NCI-H1436 treated with DMSO at 0.1 percent for 48 hours (cell line): ENCODE results near the gene PARD3B.

Experiments
- DNase-seq: peaks from one replicate; lab custom pipeline; 2025; lab: John Stamatoyannopoulos, UW

The PARD3B gene

DNA sequence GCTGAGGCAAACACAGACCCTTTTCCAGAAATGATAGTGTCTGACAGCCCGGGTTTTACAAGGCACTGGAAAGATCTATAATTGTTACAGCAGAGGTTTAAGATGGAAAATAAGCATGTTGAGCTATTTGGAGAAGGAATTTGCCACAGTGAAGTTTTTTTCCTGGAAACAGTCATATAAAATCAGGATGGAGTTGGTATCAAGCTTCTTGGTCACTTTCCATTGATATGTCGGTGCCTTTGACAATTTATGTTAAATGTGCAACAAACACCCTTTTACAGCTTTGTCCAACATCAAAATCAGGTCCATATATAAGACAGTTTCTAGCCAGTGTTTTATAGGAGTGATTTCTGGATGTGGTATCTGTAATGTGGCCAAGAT lies 1019.9 kb downstream of the PARD3B start:
- no peak for DNase-seq

DNA sequence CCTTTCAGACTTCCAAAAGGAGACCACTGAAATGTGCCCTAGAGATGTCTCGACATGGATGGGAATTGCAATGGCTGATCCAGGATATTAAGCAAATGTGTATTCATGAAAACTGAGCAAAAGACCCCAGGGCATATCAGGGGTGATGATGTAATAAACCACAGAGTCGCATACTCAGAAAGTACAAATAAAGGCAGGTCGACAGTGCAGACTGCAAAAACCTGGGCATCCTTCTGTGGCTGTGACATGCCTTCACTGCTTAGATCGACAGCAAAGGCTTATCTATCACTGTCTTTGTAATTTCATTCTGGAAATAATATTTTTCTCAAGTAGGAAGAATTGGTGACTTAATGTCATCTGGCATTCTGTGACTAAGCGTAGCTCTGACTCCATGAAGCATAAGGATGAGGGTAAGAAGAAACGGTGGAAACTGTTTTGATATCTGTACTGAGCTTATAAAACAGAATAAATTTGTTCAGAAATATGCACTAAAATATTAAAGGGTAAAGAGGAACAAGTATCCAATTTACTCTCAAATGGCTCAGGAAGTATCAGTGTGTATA lies 1021.4 kb downstream of the PARD3B start:
- no peak for DNase-seq

DNA sequence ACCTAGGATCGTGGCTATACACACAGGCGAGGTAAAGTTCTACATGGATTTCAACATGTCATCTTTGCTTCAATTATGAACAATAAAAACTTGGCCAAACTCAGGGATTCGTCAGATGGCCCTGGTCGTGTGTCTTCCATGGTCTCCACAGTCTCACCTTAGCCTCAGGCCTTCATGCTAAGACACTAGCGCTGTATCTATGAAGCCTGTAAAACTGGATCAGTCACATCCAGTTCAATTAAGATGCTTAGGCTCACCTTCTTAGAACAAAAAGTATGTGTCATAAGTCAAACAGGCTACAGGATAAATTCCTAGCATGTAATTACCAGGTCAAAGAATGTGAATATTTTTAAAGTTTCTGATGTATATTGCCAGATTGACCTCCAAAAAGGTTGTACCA lies 1023.3 kb downstream of the PARD3B start:
- no peak for DNase-seq

DNA sequence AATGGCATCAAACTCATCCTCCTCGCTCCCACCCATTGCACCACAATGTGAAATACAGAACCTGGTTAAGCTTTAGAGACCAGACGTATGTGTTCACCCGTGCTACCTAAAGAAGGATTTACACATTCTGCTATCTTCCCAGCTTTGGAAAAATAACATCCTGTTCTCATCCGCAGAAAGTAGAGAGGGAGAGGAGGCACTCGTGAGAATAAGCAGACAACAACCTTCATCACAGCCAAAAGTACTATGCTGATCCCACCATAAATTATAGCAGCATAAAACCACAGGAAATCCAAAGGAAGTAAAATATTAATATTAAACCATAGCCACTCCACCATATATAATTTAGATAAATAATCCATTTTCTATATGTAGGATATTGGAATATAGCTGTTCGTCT lies 1025.4 kb downstream of the PARD3B start:
- no peak for DNase-seq

DNA sequence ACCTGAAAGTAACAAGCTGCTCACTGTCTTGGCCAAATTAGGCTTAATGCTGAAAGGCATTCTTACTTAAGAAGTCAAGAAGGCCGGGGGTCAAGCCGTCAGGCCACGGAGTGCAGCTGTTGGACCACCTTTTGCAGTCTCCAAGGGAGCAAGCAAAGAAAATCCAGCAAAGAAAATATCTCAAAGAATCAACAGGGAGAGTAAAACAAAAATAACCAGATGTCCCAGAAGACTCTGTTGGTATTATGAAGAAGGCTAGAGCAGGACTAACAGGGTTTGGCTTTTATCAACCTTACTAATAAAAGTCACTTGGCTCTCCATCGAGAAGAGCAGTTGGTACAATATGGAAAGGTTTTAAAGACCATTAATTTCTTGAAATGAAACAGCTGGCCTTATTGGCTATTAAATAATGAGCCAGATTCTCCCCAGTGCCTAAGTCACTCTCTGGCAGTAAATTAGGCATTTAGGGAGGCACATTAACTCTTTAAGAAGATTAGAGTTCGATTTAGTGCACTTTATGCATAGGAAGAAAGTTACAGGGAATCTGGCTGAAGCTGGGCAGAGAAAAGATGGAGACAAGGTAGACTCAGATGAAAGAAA lies 1026.2 kb downstream of the PARD3B start:
- no peak for DNase-seq

DNA sequence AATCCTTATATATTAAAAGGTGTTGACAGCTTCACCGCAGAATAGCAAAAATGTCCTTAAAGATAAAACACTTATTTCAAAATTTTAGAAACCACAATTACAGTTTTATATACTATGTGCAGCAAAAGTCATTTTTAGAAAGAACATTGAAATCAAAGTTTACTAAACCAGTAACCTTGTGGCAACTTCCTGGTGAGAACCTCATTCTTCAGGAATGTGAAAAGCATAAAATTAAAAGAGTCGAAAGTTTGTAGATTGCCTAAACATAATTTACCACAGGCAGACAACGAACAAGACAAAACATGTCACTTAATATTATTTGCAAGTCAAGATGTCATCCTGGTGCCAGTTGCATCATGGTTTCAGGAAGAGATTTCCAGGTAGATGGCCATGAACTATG lies 1028.7 kb downstream of the PARD3B start:
- no peak for DNase-seq

DNA sequence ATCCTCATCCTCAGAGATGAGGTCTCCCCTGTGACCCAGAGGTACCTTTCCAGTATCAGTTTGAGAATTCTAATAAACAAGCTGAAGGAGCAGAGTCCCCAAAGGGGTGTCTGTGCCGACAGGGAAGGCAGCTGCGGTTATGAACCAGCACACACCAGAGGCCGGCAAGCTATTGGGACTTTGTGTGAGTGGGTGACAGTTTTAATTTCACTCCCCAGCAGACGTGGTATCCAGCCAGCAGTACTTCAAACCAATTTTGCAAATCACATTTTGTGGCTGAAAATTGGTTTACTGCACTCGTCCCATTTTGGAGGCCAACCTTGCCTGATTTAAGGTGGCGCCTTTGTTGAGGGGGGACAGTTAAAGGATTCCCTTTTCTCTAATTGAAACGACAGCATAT lies 1034.1 kb downstream of the PARD3B start:
- DNase-seq = no peak

DNA sequence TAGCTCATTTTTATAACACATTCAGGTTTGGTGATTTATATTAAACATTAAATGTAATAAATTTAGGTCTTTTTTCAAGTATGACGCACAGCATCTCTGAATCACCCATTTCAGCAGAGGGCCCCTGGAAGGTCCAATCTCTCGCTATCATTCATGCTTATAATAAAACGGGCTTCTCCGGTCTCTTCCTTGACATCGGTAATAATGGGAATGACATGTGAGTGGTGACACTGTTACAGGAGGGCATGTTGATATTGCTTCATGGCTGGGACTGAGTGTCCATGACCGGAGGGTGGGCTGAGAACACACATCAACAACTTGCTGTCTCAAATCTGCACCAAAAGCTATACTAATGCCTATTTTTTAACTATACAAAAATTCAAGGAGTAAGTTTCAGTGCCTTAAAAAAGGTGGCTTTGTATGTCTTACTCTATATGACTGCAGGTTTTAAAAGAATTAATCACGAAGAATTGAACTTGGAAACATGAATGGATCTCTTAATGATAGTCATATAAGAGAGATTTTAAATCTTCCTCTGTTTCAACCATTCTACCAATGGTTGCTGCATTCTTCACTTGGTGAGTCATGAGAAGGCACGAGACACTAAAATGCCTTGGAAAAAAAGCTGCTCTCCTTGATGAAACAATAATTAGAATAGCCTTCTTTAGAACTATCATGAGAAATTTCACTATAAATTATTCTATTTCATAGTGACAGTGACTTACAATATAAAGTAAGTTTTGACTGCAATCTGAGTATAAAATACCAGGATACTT lies 1035.1 kb downstream of the PARD3B start:
- DNase-seq = no peak

DNA sequence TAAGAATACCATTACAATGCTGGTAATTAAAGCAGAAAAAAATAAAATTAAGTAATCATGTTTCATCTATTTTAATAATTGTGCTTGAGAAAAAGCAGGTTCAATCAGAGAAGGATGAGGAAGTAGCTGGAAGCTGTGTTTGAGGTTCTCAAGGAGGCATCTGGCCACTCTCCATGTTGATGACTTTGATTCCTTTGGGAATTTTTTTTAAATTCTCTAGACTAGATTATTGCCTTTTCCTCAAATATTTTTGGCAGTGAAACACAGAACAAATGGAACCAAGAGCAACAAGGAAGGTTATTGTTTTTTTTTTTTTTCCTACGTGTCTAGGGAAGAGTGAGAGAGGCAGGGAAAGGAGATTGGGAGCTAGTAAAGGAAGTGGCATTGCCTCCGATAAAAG lies 1037.1 kb downstream of the PARD3B start:
- DNase-seq = no peak

DNA sequence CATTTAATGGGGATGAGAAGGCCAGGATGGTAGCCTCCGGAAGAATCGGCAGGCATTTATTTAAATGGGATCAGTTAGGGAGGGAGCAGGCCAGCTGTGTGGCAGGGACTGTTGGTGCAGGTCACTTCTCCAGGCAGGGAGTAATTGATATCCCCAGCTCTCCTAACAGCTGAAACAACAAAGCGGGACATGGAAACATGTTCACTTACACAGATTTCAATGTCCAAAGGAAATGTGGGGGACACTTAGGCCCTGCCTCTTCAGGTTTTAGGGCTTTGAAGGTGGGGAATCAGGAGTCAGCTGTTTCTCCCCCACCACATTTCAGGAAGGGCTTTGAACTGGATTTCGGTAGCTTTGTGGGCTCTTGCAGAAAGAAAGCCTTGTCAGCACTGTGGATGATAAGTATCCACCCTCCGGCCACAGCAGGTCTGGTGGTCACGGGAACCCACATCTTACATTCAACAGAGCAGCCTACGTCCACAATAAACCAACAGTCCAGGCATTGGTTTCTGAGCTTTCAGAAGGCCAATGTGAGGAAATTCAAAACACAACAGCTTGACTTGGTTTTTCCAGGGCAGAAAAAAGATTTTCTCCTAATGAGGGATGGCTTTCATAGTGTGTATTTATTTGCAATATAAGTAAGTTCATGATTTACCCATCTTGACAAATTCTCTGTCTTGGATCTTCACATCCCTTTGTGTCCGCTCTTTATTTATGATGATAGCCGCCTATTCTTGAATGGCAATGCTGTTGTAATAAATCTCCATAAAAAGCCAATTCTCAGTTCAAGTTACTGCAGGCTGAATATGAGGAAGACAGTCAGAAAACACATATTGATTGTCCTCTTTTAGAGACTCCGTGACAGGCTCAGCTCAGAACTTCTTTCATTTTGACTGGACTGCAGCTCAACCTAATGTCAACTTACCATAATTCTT lies 1040.4 kb downstream of the PARD3B start:
- DNase-seq = no peak

DNA sequence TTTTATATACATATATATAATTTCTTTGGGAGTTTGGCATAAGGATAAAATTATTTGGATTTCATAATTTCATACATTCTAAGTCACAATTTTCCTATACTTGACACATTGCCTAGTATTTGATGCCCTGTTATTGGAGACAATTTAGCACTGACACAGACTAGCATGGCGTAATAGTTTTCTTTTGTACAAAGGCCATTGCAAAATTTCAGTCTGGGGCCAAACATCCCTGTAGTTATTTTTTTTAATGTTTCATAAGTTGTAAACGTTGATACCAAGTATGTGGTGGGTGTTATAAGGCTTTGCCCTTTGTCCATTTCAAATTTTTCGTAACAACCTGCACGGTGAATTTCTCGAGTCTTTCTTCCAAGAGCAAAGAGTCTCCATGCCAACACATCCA lies 1041.4 kb downstream of the PARD3B start:
- DNase-seq = no peak

DNA sequence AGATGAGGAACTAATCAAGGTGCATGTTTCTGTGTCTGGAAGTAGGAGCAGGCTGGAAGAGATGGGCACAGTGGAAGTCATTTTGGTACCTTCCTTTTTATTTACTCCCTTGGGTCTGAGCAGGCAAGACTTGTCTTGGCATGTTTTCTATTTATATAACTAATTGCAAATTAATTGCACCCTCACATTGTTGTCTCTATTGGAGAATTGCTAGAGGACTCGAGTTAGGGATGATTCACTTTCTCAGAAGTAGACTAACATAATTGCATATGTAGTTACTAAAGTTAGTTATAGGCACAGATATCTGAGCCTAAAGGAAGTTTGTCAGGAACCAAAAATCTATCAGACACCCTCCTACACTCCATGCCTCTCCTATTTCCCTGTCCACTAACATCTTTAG lies 1044.2 kb downstream of the PARD3B start:
- DNase-seq = no peak

DNA sequence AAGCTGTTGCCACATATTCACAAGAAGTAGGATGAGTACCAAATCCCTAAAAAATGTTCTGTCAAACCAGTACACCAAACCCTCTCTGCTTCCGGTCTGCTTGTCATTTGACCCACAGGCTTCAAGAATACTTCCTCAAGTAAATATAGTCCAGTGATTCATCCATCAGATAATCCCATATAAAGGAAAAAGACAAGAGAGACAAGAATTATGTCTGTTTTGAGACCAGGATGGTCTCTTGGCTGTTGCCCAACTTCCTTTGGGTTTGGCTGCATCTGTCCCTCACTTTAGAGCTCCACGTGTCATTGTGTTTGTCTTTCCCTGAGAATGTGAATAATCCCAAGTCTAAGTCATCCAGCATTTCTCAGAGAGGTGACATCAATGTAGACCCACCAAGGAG lies 1045.5 kb downstream of the PARD3B start:
- DNase-seq = no peak

DNA sequence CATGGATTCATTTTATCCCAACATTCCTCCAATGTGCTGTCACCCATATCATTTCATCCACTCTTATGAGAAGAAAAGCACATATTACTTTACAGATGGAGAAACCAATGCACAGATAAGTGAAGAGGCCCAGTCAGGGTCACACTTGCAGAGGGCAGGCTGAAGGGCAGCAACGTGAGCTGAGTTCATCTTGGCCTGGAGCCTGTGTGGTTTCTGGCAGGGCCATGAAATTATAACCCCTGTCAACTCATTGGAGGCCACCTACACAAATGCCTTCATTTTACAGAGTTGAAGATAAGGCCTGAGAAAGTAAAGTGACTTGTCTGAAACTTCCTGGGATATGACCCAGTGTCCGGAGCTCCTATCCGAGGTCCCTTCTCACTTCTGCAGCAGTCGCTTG lies 1048.6 kb downstream of the PARD3B start:
- no peak for DNase-seq

DNA sequence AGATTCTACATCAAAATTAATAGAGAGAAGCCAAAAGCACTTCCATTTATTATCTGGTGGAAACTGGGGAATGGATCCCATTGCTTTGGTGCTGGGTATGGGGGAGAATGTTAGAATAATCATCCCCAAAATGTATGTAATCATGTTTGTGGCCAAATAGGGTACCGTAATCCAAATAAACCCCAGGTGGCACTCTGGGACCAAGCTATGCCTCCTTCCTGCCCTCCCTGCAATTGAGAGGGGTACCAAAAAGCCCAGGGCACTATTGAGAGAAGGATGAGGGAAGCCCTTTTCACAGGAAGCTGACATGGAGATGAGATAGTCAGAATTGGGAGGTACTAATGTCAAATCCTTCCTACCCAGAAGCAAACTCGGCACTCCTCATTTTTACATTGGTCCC lies 1051.3 kb downstream of the PARD3B start:
- no peak for DNase-seq

DNA sequence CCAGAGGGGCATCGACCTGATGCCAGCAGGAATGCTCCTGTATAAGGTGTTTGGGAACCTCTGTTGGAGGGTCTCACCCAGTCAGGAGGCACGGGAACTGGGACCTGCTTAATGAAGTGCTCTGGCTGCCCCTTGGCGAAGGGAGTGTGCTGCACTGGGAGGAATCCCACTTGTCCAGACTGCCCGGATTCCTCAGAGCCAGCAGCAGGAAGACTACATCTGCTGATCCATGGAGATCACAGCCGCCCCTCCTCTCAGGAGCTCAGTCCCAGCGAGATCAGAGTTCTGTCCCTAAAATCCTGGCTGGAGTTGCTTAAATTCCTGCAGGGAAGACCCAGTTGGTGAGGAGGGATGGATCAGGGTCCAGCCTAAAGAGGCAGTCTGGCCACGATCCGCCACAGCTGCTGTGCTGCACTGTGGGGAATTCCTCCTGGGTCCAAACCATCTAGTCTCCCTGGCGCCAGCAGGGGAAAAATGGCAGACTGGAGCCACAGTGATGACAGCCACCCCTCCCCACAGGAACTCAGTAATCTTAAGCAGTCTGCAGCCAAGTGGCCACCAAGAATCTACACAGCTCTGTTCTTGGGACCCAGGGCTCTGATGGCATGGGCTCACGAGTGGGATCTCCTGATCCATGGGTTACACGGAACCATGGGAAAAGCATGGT lies 1060.5 kb downstream of the PARD3B start:
- DNase-seq = no peak

DNA sequence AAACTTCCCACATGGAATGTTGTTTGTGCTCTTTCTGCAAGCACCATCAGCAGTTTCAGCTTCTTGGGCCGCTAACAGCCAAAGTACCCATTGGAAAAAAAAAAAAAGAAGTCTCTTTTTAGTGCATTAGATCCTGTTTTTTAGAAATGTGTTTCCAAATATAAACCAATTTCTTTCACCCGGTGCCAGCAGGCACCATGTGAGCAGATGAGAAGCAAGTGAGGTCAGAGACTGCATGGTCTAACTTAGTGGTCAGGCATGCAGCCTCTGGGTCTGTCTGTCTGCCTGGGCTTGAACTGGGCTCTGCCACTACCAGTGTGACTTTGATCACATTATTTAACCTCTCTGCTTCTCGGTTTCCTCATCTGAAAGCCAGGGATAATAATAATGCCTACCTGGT lies 1061.9 kb downstream of the PARD3B start:
- no peak for DNase-seq

DNA sequence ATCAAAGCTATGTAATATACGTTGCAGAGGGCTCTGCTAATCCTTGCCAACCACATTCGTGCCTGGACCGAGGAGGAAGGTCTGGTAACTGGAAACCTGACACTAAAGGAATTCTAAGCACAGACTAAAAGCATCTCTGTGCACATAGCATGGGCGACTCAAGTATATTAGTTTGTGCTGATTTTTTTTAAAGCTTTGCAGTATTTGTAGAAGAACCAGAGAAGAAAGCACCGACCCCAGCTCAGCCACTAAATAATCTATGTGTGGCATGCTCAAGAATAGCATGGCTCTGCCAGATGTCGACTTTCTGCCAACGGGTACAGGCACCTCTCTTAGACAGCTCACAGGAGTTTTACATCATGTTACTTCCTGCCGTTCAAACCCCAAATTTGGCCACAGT lies 1063.8 kb downstream of the PARD3B start:
- no peak for DNase-seq

DNA sequence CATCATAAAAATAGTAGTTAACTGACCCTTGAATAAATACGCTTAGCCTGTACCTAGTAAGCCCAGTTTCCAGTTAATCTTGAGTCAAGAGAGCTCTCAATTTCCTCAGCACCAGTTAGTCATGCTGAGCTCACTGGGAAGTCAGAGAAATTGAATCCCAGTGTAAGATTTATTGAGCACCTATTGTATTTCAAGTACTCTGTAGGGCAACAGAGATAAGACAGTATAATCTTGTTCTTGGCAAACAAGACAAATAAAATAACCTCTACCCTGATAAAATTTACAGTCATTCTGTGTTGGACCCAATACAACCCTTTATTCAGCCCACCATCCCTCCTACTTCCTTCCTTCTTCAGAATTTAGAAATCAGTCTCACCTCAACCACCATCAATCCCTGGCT lies 1065.2 kb downstream of the PARD3B start:
- no peak for DNase-seq

DNA sequence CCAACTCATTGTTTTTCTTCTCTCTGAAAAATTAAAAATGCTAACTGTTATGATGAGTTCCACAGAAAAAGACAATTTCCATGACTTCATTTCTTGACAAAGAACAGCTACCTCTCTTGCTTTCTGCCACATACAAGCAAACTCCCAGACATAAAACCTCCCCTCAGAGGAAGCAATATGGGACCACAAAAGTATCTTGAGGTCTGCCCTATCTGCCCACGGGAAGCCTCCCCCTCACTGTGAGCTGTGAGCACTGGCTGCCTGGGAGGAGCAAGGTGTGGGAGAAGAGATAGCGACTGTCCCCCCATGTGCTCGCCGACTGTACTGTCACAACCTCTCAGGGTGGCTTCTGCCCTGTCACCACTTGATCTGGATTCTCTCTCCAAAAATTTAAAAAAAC lies 1067.4 kb downstream of the PARD3B start:
- DNase-seq = no peak

DNA sequence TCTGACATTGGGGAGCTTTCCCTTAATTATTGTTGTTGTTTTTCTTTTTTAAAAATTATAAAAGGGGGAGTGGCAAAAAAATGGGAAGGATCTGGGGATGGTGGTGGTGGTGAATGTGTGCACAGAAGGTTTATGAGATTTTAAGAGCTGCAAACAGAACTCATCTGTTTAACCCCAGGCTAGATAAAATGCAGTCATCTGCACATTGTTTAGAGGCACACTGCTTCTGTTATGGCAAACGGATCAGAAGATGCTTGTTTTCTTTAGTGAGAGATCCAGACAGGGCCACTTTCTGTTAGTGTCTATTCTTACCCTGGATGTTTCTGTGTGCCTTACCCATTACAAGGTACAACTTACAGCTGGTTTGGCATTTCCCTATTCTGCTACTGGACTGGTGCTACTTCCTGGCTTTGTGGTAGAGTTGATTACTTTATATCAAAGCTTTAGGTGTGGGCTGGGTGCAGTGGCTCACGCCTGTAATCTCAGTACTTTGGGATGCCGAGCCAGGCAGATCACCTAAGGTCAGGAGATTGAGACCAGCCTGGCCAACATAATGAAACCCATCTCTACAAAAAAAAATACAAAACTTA lies 1068.8 kb downstream of the PARD3B start:
- DNase-seq = no peak

DNA sequence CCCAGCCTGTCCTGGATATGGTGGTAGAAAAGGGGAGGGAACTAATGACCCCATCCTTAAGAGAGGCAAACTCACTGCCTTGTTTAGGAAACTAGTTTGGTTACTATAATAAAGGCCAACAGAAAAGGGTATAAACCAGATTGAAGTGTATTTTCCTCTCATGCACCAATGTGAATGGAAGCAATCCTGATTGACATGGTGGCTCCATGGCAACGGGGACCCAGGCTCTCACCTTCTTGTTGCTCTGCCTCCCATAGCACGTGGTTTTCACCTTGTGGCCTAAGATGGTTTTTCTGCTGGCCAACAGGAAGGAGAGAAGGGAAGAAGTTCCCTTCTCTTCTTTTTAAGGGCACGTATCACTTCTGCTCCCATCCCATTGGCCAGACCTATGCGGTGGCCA lies 1069.7 kb downstream of the PARD3B start:
- DNase-seq = no peak
